Embryonic facial prominence (tissue), 1 donor: ENCODE measurements around the gene ZDHHC9.
"Not testable (repeated sequence)": the region's sequence is repeated elsewhere in the genome, so short reads cannot be mapped to it uniquely, and the experiment has no call there.

Experiments used
- DNase-seq: peaks from one replicate; pipeline ENCODE4 v3.0.0-alpha.2; 2016; ENCODE audit errors: extremely low spot score

The ZDHHC9 gene

GRCh38 chrX:129843459-129844306, at the start of gene ZDHHC9:
Gene ZDHHC9 (minus strand): TSS chrX:129843886. CDS start chrX:129841945, 1,941 bp downstream.
- DNase-seq: peak; percentile 81

DNA sequence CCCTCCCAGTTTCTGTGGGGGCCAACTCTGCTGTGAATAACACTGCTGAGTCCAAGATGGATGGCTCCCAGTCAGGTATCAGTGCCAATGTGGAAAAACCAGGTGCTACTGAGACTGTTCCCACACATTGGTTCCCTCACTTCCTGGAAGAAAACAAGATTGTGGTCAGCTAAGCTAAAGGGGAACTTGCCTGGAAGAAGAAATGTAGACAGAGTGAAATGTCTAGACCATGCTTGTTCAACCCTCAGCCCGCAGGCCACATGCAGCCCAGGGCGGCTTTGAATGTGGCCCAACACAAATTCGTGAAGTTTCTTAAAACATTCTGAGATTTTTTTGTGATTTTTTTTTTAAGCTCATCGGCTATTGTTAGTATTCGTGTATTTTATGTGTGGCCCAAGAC, 33.7 kb upstream of the ZDHHC9 start:
- DNase-seq: no peak

- DNase-seq: no peak
Measured at GRCh38 chrX:129876771-129877305, 33.2 kb upstream of the ZDHHC9 start.

DNA sequence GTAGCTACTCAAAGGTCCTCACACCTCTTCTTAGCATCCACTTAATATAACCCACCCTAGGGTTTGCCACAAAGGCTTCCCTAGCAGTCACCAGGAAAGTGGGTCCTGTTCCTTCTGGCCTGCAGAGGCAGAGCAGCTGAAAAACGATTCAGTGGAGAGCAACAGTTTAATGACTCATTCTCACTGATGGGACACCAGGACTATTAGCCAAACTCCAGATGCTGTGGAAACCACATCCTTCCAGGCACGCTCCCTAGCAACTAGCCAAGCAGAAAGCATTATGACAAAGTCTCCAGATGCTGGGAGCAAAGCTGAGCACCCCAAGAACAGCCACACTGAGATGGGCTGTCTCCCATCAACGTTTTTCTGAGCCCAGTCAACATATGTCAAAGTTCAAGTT, 32.0 kb upstream of the ZDHHC9 start:
- DNase-seq: no peak

GRCh38 chrX:129872524-129872923, 28.8 kb upstream of the ZDHHC9 start:
- no peak for DNase-seq

GRCh38 chrX:129866321-129866720, 22.6 kb upstream of the ZDHHC9 start:
- not testable (repeated sequence) for DNase-seq

- DNase-seq: not testable (repeated sequence)
Measured at GRCh38 chrX:129859134-129859533, 15.4 kb upstream of the ZDHHC9 start.

DNA sequence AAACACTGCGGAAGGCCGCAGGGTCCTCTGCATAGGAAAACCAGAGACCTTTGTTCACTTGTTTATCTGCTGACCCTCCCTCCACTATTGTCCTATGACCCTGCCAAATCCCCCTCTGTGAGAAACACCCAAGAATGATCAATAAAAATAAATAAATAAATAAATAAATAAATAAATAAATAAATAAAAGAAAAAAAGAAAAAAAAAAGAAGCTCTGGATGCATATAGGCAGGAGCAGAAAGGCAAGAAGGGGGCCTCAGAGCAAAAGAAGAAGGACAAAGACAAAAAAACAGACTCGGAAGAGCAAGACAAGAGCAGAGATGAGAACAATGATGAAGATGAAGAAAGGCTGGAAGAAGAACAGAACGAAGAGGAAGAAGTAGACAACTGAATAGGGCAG, 8.1 kb upstream of the ZDHHC9 start:
- DNase-seq: not testable (repeated sequence)

DNA sequence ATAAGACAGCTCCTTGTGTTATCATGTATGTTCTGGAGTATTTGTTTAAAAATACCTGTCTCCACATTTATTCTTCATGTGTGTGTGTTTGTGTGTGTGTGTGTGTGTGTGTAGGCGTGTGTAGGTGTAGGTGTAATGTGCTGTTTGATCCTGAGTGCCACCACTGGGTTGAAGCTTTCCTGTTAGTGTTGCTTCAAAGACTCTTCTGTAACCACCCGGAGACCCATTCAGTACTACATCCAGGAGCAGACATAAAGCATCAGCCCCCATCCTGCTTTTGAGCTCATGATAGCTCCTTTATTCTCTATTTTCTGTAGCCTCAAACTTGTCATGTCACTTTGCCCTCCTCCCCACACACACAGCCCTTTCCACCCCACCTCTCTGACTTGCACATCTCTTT, 3.0 kb upstream of the ZDHHC9 start:
- DNase-seq: no peak

GRCh38 chrX:129845616-129846190, 2.0 kb upstream of the ZDHHC9 start:
- DNase-seq: no peak

DNA sequence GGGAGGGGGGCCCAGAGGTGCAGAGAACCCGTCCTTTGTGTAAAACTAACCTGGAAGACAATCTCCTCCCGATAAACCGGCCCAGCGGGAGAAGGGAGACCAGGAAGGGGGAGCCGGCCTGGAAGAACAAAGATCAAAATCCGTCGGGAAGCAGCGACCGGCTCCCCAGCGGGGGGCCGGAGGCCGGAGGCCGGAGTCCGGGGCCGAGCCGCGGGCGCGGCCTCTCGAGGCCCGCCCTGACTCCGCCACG, 552 bp downstream of the ZDHHC9 start:
- no peak for DNase-seq

DNA sequence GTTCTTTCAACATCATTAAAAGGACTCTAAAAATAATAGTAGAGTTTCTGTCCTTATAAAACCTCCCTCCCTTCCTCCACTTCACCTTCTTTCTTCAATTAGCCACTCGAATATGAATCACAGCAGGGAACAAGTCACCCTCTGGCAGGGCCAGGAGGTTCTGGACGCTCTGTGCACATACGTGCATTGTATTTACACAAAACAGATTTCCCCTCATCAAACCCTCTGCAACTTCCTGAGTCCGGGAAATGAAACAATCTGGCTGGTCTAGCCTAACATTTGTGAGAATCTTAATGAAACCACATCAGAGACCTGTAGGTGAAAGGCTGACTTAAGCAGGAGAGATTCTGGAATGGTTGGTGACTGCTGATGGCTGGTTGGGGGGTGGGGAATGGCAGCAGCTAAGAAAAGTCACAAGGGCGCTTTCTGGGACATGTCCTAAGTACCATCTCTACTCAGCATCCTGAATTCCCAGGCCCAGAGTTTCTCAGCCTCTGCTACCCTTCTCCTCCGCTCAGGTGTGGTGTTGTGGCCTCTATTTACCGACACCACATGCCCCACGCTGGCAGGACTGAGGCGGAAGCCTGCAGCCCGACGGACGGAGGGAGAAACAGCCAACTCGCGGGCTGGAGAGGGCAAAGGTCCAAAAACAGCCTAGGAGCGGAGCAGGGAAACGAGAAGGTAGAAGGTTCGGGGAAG, 1.0 kb downstream of the ZDHHC9 start:
- DNase-seq: no peak

- no peak for DNase-seq
Measured at GRCh38 chrX:129840344-129840743, 3.3 kb downstream of the ZDHHC9 start.

DNA sequence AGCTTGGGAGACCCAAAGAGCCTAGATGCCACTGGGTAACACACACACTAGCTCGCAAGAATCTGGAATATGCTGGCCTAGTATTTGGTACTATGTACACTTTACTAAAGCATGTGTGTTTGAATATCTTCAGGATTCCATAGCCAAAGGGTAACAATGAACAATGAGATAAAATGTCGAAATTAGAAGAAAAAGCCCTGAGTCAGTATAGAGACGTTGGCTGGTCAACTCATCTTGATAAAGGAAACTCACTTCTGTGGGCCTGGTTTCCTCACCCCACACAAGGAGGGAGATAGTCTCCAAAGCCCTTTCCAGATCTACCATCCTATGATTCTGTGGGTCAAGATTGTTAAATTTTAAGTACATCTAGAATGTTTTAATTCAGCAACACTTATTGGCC, 6.9 kb downstream of the ZDHHC9 start:
- DNase-seq: no peak

GRCh38 chrX:129833153-129833990, 10.3 kb downstream of the ZDHHC9 start:
- no peak for DNase-seq

GRCh38 chrX:129831091-129831885, 12.4 kb downstream of the ZDHHC9 start:
- no peak for DNase-seq

- DNase-seq: no peak
Measured at GRCh38 chrX:129830494-129830893, 13.2 kb downstream of the ZDHHC9 start.

DNA sequence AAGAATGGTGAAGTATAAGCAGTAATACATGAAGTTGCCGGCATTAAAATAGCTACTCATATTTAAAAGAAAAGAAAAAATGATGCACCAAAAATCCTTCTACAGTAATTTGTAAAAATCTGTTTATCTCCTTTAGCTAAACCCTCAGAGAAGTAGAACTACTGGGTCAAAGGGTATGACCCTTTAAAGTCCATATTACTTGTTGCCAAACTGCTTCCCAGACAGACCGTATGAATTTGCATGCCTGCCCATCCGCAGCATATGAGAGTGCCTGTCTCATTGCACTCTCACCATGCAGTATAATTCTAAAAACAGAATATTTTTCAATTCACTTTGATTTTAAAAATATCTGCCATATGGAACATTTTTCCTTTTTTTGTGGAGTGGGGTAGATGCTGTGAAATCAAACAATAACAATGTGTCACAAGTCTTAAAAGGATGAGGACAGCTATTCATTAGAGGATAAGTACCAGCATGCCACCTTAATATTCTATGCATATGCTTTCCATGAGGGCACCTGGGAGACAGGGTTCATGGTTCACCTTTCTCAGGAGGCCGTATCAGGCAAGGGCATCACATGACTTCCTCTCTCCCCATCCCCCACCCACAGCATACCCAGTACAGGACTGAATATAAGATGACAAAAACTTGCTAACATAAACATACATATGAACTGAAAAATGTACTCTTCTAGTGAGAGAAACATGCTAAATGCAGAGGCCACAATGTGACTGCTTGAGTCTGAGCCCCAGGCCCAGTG, 17.8 kb downstream of the ZDHHC9 start:
- no peak for DNase-seq

- no peak for DNase-seq
Measured at GRCh38 chrX:129824620-129825019, 19.1 kb downstream of the ZDHHC9 start.

DNA sequence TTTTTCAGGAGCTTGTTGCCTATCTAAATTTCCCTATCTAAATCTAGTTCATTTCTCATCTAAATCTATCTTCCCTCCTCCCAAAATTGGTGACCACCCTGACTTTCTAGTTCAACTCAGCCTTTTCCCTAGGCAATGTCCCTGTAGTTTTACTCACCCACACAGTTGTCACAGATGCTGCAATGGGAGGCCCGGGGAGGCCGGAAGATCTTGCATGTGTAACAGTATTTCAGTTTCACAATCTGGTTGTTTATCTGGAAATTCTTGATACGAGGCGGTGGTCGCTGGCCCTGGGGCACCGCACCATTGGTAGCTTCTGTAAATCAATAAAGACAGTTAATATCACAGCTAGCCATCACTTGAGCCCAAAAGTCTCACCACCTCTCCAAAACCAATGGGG, 20.2 kb downstream of the ZDHHC9 start:
- DNase-seq: no peak
